Measurements from ENCODE around the gene PAX8.
A peak's percentile ranks its signal among the peaks of the same experiment; 100 is the strongest.

The PAX8 gene

DNA sequence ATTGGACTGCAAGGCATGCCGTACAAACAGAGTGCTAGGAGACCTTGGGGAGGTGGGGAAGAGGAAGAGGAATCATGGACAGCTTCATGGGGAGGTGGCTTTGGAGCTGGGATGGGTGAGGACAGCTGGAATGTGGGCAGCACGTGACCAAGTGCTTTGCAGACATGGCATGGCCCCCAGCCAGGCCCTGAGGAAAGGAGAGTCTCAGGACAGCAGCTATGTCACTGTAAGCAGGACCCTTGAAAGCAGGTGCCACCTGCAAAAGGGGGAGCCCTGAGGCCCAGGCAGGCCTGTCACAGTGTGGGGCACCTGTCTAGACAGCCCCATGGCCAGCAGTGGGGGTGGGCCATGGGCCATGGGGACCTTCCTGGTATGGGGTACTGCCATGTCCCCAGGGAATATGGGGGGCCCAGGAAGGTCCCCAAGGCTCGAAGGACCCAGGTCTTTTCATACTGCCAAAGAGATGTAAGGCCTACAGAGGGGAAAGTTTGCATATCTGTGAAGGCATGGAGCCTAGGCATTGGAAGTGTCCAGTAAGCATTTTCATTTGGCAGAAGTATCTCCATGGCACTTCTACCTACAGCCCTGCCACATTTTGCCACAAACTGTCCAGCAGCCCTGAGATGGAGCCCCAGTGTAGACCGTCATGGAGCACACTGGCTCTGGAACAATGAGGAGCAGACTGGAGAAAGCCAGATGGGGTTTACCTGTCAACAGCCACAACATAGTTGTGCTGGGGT is 9.9 kb downstream of the PAX8 start:
- no peak for DNase-seq (ENCODE audit: low read depth in 2 of 2, low spot score in 1 of 2)

DNA sequence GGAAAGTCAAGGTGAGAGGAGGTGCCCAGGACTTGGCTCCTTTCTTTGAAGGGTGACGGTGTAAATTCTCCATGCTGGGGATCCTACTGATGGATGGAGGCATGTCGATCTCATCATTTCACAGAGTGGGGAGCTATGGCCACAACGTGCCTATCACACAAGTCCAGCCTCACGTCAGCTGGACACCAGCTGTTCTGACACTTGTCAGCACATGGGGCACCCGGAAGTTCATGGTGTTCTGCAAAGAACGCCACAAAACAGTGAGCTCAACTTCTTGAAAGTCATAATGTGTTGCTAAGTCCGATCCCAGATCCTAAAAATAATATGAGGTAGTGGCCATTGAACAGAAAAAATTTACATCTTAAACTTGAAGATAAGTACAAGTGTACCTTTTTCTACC is 12.3 kb downstream of the PAX8 start:
- DNase-seq (ENCODE audit: low read depth in 2 of 2, low spot score in 1 of 2) = no peak

- no peak for DNase-seq (ENCODE audit: low read depth in 2 of 2, low spot score in 1 of 2)
These were observed 13.9 kb downstream of the PAX8 start for GRCh38 chr2:113264713-113265403.

DNA sequence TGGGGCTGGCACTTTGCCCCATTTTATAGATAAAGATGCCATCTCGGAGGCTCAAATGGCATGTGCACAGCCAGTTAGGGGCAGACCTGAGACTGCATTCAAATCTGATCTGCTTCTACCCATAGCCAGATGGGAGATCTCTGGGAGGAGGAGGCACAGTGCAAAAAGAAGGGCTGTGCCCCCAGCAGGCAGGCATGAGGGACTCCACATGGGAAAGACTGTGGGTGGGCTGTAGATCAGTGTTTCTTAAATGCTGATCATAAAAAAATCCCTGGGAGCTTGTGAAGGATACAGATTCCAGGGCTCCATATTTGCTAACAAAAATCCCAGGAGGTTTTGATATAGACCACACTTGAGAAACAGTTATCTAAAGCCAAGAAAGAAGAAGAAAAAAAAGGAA is 15.2 kb downstream of the PAX8 start:
- DNase-seq (ENCODE audit: low read depth in 2 of 2, low spot score in 1 of 2) = no peak

- DNase-seq (ENCODE audit: low read depth in 2 of 2, low spot score in 1 of 2) = no peak
These were observed 17.7 kb downstream of the PAX8 start for GRCh38 chr2:113260991-113261390.

DNA sequence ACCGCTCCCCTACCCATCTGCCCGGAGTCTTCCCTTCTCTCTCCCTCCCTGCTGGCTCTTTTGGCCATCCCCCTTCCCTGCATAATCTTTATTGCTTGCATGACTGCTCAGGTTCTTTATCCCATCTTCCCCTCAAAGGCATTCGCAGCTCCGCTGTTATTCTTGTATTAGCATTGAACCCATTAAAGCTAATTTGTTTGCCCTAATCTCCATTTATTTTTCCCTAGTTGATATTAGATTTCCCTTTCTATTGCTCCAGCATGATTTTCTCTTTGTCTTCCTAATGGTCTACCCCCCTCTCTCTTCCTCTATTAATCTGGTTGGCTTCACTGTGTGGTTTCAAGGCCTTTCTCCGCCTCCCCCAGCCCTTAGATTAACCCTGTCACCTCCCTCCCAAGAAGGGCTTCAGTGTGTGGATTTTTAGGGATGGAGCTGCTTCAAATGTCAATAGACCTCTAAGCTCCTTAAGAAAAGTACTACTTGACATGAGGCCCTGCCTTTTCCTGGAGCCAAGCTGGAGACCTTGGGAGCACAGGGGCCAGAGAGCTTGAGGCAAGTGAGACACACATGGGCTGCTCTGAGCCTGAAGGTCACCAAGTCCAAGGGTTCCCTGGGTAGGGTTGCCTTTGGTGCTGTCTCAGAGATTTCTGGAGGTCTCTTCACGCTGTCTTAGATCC is 20.1 kb downstream of the PAX8 start:
- DNase-seq (ENCODE audit: low read depth in 2 of 2, low spot score in 1 of 2) = no peak

DNA sequence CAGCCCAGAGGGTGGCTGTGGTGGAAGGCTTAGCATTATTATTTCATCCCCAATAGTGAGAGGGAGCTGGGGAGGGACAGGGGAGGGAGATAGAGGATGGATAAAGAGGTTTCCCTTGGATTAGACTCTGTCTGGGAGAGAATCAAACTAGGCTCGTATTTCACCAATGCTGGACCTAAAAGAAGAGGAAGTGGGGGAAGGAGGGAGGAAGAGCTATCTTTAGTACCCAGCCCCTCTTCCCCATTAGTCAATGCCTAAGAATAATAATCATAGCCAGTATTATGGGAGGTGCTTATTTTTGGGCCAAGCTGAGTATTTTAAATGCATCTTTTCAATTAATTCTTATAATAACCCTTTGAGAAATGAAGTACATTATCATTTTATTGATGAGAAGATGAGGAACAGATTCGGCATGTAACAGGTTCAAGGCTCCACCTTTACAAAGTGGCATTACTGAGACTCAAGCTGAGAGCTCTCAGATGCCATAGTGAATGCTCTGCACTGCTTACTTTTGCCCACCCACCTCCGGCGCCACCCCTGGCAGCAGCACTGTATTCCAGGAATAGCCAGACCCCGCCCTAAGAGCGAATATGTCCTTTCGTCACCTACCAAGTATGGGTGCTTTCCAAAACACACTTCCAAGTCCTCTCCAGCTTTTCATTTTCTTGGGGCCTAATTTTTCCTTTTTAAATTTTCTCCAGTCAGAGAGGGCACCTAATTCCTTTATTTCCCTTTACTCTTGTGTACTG is 21.0 kb downstream of the PAX8 start:
- no peak for DNase-seq (ENCODE audit: low read depth in 2 of 2, low spot score in 1 of 2)

- DNase-seq (ENCODE audit: low read depth in 2 of 2, low spot score in 1 of 2) = no peak
These were observed 23.3 kb downstream of the PAX8 start for GRCh38 chr2:113255140-113256070.

- DNase-seq (ENCODE audit: low read depth in 2 of 2, low spot score in 1 of 2) = no peak
These were observed 25.3 kb downstream of the PAX8 start for GRCh38 chr2:113253453-113253852.

DNA sequence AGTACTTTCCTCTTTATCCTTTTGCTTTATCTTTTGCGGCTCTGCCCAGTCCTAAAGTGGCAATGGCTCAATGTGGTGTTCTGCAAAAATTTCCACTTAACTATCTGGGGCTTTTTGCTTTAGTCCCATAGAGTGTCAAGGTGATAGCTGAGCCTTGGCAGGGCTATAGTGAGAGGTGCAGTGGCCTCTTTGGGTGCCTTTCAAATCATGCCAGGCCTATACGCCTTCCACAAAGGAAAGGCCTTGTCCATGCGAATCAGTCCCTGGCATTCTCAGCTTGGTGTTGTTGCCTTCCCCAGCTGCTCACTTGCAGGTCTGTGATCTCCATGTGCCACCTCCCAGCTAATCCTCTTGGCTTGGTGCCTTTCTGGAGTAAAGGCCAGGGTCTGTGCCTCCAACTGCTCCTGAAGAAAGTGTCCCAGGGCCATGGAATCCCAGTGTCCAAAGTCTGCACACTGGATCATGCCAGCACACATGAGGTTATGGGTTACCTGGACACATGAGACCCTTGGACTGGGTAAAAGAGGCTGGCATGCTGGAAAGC is 26.6 kb downstream of the PAX8 start:
- DNase-seq (ENCODE audit: low read depth in 2 of 2, low spot score in 1 of 2) = no peak

DNA sequence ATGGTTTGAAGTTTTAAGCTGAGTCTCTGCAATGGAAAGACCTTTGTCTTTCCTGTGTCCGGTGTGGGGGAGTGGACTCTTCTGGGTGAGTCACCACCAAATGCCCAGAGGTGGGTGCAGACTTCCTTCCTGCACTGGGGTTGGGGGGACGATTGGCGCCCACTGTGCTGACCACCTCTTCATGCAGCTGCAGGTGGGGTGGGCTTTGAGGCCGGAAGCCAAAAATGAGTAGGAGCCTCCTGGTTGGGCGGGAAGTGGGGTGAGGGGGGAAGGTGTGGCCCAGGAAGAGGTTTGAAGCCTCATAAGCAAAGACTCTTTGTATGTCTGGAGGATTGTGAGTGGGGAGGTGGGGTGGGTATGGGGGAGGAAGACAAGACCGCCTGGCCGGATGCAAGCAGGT is 27.6 kb downstream of the PAX8 start:
- DNase-seq (ENCODE audit: low read depth in 2 of 2, low spot score in 1 of 2) = peak in 1 of 2 donors; percentile 7

DNA sequence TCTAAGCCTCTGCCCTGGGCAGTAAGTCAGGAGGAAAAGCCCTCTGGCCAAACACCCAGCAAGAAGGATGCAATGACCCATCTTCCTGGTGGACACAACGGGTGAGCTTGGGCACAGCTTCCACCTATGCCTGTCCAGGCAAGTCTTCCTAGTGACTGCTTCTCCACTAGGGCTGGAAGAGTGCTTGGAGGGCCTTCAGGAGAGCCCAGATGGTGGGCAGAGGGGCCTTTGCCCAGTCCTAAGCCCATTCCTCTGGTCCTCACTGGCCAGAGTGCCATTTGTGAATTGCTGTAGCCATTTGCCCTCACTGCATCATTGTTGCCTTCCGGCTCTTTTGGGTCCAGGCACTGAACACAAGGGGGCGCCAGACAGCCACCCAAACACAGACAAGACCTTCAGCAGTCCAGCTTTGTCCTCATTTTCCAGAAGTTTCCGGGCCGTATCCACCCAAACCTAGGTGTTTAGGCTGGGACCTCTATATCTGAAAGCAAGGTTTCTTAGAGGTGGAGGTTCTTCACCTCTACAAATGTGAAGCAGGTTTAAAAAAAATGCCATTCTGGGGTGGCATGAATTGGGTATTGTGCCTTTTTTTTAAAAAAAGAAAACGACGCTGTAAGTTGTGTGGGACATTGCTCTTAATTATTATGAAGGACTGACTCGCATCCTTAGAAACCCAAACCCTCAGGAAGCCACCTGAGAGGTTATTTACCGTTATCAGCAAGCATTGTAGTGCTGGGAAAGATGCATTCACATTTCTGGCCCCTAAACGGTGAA is 29.5 kb downstream of the PAX8 start:
- DNase-seq (ENCODE audit: low read depth in 2 of 2, low spot score in 1 of 2) = peak; percentile 36 to 57

DNA sequence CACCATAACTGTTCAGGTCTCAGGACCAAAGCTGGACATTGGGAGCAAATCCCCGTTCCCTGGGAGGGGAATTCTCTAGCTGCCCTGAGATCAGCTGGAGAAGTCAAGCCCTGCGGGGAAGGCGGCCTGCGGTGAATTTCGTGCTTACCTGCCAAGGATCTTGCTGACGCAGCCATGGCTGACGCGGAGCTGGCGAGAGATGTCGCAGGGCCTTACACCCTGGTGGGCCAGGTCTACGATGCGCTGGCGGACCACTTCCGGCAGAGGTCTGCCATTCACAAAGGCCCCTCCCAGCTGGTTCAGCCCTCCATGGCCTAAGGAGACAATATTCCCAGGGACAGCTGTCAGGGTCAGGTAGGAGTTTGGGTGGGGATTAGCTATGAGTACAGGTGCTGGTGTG is 32.1 kb downstream of the PAX8 start:
- no peak for DNase-seq (ENCODE audit: low read depth in 2 of 2, low spot score in 1 of 2)

- no peak for DNase-seq (ENCODE audit: low read depth in 2 of 2, low spot score in 1 of 2)
These were observed 33.4 kb downstream of the PAX8 start for GRCh38 chr2:113245276-113245711.

DNA sequence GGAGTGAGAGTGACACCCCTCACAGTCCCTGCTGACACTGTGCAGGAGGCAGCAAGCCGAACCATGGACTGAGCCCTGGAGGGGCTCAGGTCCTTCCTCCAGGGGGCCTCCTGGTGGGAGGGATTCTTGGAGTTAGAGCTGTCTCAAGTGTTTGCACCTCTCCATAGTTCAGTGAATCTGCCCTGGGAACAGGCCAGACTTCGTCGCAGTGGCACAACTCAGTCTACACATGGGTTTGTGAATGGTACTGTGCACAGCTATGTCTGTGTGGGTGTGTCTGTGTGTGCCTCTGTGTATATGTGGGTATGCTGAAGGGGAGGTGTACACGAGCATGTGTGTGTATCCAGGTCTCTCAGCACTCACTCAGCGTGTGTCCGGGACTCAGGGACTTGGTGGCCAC is 36.4 kb downstream of the PAX8 start:
- no peak for DNase-seq (ENCODE audit: low read depth in 2 of 2, low spot score in 1 of 2)

- peak in 1 of 2 donors; percentile 47 for DNase-seq (ENCODE audit: low read depth in 2 of 2, low spot score in 1 of 2)
These were observed 37.5 kb downstream of the PAX8 start for GRCh38 chr2:113240915-113241911.

GRCh38 chr2:113240150-113240914 is 38.4 kb downstream of the PAX8 start:
- DNase-seq (ENCODE audit: low read depth in 2 of 2, low spot score in 1 of 2) = no peak
